Measurements from ENCODE around the gene APPL2. TPM values are rescaled to one million over a fixed set of nuclear protein-coding genes. Genes with fewer than 3 reads are reported as not detected.

APPL2 gene
- total RNA-seq, 2 donors from 2014 or later = 13.1 to 30.3 TPM

DNA sequence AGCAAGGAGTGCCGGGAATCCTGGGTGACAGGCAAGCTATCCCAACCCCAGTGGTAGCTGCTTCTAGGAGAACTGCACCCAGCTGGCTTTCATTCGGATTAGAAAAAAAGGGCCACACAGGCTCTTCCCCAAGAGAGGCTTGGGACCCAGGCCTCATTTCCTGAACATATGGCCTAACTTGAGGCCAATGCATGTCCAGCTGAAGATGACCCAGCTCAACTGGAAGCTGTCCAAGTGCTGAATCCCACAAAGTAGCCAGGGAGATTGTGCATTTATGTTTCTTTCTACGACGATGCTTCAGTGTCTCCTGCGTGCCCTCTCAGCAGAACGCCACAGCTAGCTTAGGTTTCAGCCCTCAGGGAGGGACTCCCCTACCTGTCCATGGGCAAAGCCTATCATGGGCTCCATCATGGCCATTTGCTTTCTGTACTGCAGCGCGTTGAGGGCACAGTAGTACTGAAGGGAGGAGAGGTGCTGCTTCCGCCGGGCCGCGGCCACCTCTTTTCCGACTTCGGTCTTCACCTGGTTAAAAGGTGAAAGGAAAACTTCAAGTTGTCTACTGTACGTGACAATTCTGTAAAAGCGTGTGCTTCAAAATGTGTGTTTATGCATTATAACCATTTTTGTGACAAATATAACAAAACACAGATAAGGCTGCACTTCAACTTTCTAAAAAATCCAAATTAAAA, 29.1 kb downstream of the APPL2 start:
- no peak for TF ChIP-seq CTCF (IDR thresholded peaks at IDR 0.05)
- no peak for DNase-seq (ENCODE audit: low spot score)
- no peak overlapping the region for H3K4me3 ChIP-seq
- no peaks in the 10 kb centered on the region for H3K27me3 ChIP-seq
- no peaks in the 10 kb centered on the region for H3K4me1 ChIP-seq
- H3K36me3 ChIP-seq = peaks cover 79% of the 10 kb centered on the region
- no peaks in the 10 kb centered on the region for H3K9me3 ChIP-seq
- no peak overlapping the region for H3K27ac ChIP-seq

- Histone ChIP-seq H3K4me3 (no peak overlapping the region), H3K27ac (no peak overlapping the region), H3K9me3 (no peaks in the 10 kb centered on the region), H3K27me3 (no peaks in the 10 kb centered on the region), H3K36me3 (peaks cover 79% of the 10 kb centered on the region), H3K4me1 (no peaks in the 10 kb centered on the region)
- TF ChIP-seq CTCF (IDR thresholded peaks at IDR 0.05) = no peak
- DNase-seq (ENCODE audit: low spot score) = no peak
These were observed 30.5 kb downstream of the APPL2 start for GRCh38 chr12:105205322-105206048.

DNA sequence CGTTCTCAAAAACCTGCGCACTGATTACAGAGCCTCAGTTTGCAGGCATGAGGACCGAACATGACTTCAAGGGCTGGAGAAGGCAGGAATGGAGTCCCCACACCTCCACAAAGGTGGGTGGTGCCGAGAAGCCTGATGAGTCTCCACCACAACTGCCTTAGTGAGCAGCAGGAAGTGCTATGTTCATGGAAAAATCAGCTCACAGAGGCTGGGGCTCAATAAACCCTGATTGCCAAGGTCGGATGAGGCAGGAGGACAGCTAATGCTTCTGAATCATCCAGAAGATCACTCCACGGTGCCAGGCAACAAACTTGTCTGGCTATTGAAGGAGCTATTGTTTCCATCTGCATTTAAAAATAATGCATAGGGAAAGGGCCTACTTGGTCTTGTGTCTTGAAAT, 31.1 kb downstream of the APPL2 start:
- no peak overlapping the region for H3K27ac ChIP-seq
- no peak overlapping the region for H3K4me3 ChIP-seq
- no peak for TF ChIP-seq CTCF (IDR thresholded peaks at IDR 0.05)
- no peaks in the 10 kb centered on the region for H3K4me1 ChIP-seq
- no peak for DNase-seq (ENCODE audit: low spot score)
- H3K9me3 ChIP-seq = no peaks in the 10 kb centered on the region
- H3K27me3 ChIP-seq = no peaks in the 10 kb centered on the region
- peaks cover 81% of the 10 kb centered on the region for H3K36me3 ChIP-seq

- H3K36me3 ChIP-seq = peaks cover 85% of the 10 kb centered on the region
- H3K27me3 ChIP-seq = no peaks in the 10 kb centered on the region
- no peak overlapping the region for H3K27ac ChIP-seq
- H3K4me3 ChIP-seq = no peak overlapping the region
- H3K4me1 ChIP-seq = no peaks in the 10 kb centered on the region
- no peak for DNase-seq (ENCODE audit: low spot score)
- no peaks in the 10 kb centered on the region for H3K9me3 ChIP-seq
- TF ChIP-seq CTCF (IDR thresholded peaks at IDR 0.05) = no peak
These were observed 31.8 kb downstream of the APPL2 start for GRCh38 chr12:105204127-105204526.

- no peaks in the 10 kb centered on the region for H3K9me3 ChIP-seq
- no peak for DNase-seq (ENCODE audit: low spot score)
- H3K36me3 ChIP-seq = peaks cover 89% of the 10 kb centered on the region
These were observed 33.8 kb downstream of the APPL2 start for GRCh38 chr12:105202202-105202601.

More at GRCh38 chr12:105202202-105202601, 33.8 kb downstream of the APPL2 start:
- no peak for TF ChIP-seq CTCF (IDR thresholded peaks at IDR 0.05)
- H3K27ac ChIP-seq = no peak overlapping the region
- H3K4me3 ChIP-seq = no peak overlapping the region
- H3K4me1 ChIP-seq = no peaks in the 10 kb centered on the region
- H3K27me3 ChIP-seq = no peaks in the 10 kb centered on the region
